ENCODE measurements around the gene HOXC9.

- TF ChIP-seq SMC3 (IDR thresholded peaks at IDR 0.05) (no peak), E2F6 (IDR thresholded peaks at IDR 0.05; ENCODE audit: borderline replicate concordance, low read depth) (0 out of 2 replicates have a peak, but pooled peaks have one; percentile 38), EP300 (IDR thresholded peaks at IDR 0.05) (no peak), JUN (IDR thresholded peaks at IDR 0.05) (no peak), MAX (IDR thresholded peaks at IDR 0.05) (no peak; the same call in 1 of the 2 replicates), MYC (IDR thresholded peaks at IDR 0.05; ENCODE audit: borderline replicate concordance, low read length) (no peak), CTCF (IDR thresholded peaks at IDR 0.05) (no peak), ZC3H11A (IDR thresholded peaks at IDR 0.05) (no peak), RFX5 (IDR thresholded peaks at IDR 0.05) (no peak), RCOR1 (IDR thresholded peaks at IDR 0.05; ENCODE audit: low read depth, low read length) (no peak), POLR2A (IDR thresholded peaks at IDR 0.05; ENCODE audit: low read length) (no peak), PHF8 (IDR thresholded peaks at IDR 0.05; ENCODE audit: borderline replicate concordance, low read depth) (no peak)
Observed at GRCh38 chr12:54028314-54029201, 28.6 kb downstream of the HOXC9 start, which contains the start of gene HOXC6.
